GM12865 (cell line): ENCODE results near the gene ESR1.

Experiments
- DNase-seq: peaks from one replicate; pipeline ENCODE4 v3.0.0; 2010; ENCODE audit warnings: low read depth
- H3K4me3 ChIP-seq: 2 replicates; pipeline ENCODE4 v1.5.1; 2011; ENCODE audit warnings: mild to moderate bottlenecking, low read depth, low read length, control low read depth
- CTCF ChIP-seq: IDR thresholded peaks from 2 replicates; pipeline ENCODE4 v1.5.1; 2011; ENCODE audit warnings: low read length, control low read depth, low read depth, inconsistent platforms; ENCODE audit not compliant: insufficient read depth; ENCODE audit errors: missing control alignments

Gene ESR1

GRCh38 chr6:152110886-152111820 lies 303.7 kb downstream of the ESR1 start:
- no peak for DNase-seq
- H3K4me3 ChIP-seq: no peak overlapping the region

DNA sequence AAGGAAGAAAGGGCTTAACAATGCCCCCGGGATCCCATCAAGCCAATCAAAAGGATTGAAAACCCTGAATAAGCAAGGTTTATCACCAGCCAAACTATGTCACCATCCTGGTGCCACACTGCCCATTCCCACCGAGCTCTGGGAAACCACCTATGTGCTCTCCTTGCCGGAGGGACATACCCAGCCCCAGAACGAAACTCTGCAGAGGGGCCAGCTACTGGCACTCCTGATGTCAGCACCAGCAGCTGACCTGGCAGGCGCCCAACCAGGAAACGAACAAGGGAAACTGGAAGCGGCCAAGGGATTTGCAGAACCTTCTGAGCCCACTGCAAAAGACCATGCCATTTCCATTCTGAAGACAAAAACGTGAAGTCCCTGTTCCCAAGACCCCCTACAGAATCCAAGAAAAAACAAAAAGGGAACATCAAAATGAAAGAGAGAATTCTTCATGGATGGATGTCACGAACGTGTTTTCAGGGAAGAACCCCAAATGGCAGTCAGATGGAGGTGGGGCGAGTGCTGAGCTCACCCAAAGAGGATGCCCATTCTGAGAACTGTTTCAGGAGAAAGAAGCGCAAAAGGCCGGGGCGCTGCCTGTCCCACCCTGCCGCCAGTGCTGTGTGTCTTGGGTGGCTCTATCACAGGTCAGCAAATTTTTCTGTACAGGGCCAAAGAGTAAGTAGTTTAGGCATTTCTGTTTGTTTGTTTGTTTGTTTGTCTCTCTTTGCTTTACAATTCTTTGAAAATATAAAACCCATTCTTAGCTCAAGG lies 305.2 kb downstream of the ESR1 start:
- TF ChIP-seq CTCF: no peak
- peak; percentile 54 for DNase-seq
- H3K4me3 ChIP-seq: no peak overlapping the region

More at GRCh38 chr6:152110886-152111820, 303.7 kb downstream of the ESR1 start:
- TF ChIP-seq CTCF: no peak

DNA sequence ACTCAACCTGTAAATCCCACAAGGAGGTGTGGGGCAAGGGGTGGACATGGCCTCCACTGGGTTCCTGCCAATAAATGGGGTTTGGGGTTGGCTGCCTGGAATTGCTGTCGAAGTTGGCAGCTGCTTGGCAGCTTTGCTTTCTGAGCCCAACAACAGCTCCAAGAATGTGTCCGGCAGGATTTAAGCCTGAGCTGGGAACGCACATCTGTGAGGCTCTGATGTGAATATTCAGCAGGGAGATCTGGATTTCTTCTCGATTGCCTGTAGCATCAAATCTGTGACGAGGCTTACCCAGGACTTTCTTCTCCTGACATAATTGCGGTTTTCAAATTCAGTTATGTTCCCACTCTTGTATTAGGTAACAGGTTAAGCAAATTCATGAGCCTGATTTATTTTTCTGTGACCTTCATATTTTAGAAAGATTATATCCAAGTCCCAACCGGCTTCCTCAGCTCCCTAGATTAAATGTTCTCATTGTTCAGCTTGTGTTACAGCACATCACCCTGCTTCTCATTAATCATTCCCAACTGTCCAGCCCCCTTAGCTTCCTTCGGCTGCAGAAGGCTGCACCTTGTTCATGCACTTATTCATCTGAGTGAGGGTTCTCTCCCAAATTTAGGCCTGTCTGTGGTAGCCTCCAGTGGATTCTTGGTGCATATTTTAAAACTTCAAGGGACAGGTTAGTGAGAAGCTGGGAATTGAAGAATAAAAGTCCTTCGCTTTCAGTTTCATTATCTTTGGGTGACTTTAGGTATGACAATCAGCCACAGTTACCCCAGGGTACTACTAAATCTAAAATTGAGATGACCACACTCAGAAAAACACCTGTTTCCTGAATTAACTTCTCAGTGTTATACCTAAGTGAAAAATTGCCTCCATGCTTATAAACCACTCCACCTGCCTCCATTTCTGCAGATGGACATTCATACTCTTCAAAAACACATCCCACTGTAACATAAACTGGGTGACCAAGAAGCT lies 310.0 kb downstream of the ESR1 start:
- peak; percentile 47 for DNase-seq
- no peak for TF ChIP-seq CTCF
- no peak overlapping the region for H3K4me3 ChIP-seq

DNA sequence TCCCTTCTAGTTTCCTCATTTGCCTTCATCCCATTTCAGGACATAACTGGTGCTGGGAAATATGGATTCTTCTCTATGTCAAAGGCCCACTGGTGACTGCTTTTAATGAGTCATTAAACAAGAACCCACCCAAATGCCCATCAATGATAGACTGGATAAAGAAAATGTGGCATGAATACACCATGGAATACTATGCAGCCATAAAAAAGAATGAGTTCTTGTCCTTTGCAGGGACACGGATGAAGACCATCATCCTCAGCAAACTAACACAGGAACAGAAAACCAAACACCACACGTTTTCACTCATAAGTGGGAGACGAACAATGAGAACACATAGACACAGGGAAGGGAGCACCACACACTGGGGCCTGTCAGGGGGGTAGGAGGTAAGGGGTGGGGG lies 310.7 kb downstream of the ESR1 start:
- no peak for TF ChIP-seq CTCF
- no peak for DNase-seq
- no peak overlapping the region for H3K4me3 ChIP-seq

- no peak for DNase-seq
- no peak overlapping the region for H3K4me3 ChIP-seq
- TF ChIP-seq CTCF: no peak
These were observed 311.2 kb downstream of the ESR1 start for GRCh38 chr6:152118678-152119077.

GRCh38 chr6:152119831-152120230 lies 312.3 kb downstream of the ESR1 start:
- no peak overlapping the region for H3K4me3 ChIP-seq
- DNase-seq: no peak
- TF ChIP-seq CTCF: no peak
